Panc1 (cell line): ENCODE results near the gene APLN. TPM values are rescaled to one million over a fixed set of nuclear protein-coding genes. Genes with fewer than 3 reads are reported as not detected.

Experiments
- ATAC-seq: fragments of 200-7000 bp; cut with Tn5 transposase; 2 replicates; pipeline ENCODE4 v1.9.1; 2020; ENCODE audit warnings: mild to moderate bottlenecking, moderate library complexity
- BruUV-seq: library from RNA; stranded (reverse); fragments of 400-500 nt; replicated peaks from 2 replicates; lab custom pipeline; 2021; lab: Mats Ljungman, UMichigan
- CTCF ChIA-PET: fragments of 300-600 bp; sonication (Branson Sonifier 250); formaldehyde crosslinking; loops from one replicate; lab custom pipeline; 2022; ENCODE audit warnings: antibody characterized with exemption; lab: Charles Lee
- POLR2A ChIA-PET: fragments of 300-600 bp; sonication (Branson Sonifier 250); formaldehyde crosslinking; loops from one replicate; lab custom pipeline; 2022; ENCODE audit warnings: antibody characterized with exemption; lab: Charles Lee
- DNase-seq: peaks from one replicate; pipeline ENCODE4 v3.0.0-alpha.2; 2010; ENCODE audit warnings: low read depth, low spot score
- H3K27ac ChIP-seq: 2 replicates; pipeline ENCODE4 v1.5.1; 2011; ENCODE audit warnings: mild to moderate bottlenecking, low read length, inconsistent platforms
- H3K27me3 ChIP-seq: fragments of 200-500 bp; sonication (Bioruptor generic); 2 replicates; pipeline ENCODE4 v1.6.0; 2014; ENCODE audit warnings: low read length, inconsistent platforms; ENCODE audit not compliant: control insufficient read depth, insufficient read depth
- H3K36me3 ChIP-seq: fragments of 200-500 bp; sonication (Bioruptor generic); 2 replicates; pipeline ENCODE4 v1.5.1; 2014; ENCODE audit warnings: inconsistent platforms, mild to moderate bottlenecking, low read length, moderate library complexity; ENCODE audit not compliant: control insufficient read depth, insufficient read depth
- H3K4me1 ChIP-seq: 2 replicates; pipeline ENCODE4 v1.5.1; 2011; ENCODE audit warnings: inconsistent platforms, mild to moderate bottlenecking, low read length, moderate library complexity; ENCODE audit not compliant: control insufficient read depth, insufficient read depth
- H3K4me3 ChIP-seq, 2 experiments: 2 replicates each; pipeline ENCODE4 v1.5.1; 2011 to 2012; ENCODE audit warnings: low read depth in 2 of 2, low read length in 2 of 2, mild to moderate bottlenecking in 2 of 2, inconsistent platforms in 1 of 2, moderate library complexity in 1 of 2
- H3K9me3 ChIP-seq: fragments of 200-500 bp; sonication (Bioruptor generic); 2 replicates; pipeline ENCODE4 v1.5.1; 2014; ENCODE audit warnings: low read depth, mild to moderate bottlenecking, inconsistent platforms, low read length, moderate library complexity; ENCODE audit not compliant: control insufficient read depth, insufficient read depth
- CTCF ChIP-seq: fragments of 450-650 bp; IDR thresholded peaks from 2 replicates; pipeline ENCODE4 v1.5.1; 2017; ENCODE audit warnings: mild to moderate bottlenecking
- POLR2AphosphoS5 ChIP-seq: IDR thresholded peaks from 2 replicates; pipeline ENCODE4 v1.6.1; 2012; ENCODE audit warnings: mild to moderate bottlenecking, low read depth, low read length, moderate library complexity
- REST ChIP-seq, 2 experiments: IDR thresholded peaks; 2 replicates each; pipeline ENCODE4 v1.6.1; 2011 to 2012; ENCODE audit warnings: low read depth in 2 of 2, control low read depth in 1 of 2, low read length in 1 of 2, mild to moderate bottlenecking in 1 of 2, moderate library complexity in 1 of 2; ENCODE audit not compliant: insufficient read depth in 1 of 2
- SIN3A ChIP-seq: IDR thresholded peaks from 2 replicates; pipeline ENCODE4 v1.6.1; 2012; ENCODE audit warnings: low read depth, mild to moderate bottlenecking, low read length, moderate library complexity, borderline replicate concordance; ENCODE audit not compliant: insufficient read depth
- TCF7L2 ChIP-seq: IDR thresholded peaks from 2 replicates; pipeline ENCODE4 v1.6.1; 2011; ENCODE audit warnings: mild to moderate bottlenecking, low read depth, low read length, inconsistent platforms
- in situ Hi-C: cut with HindIII; loops from 2 replicates; pipeline ENCODE4 v1.10.0; 2016; ENCODE audit warnings: low sequenced_read_pairs, low pct_unique_long_range_greater_than_20kb
- intact Hi-C: fragments of 100-400 bp; cut with micrococcal nuclease; formaldehyde crosslinking; loops from one replicate; pipeline ENCODE4 v1.10.0; 2022; ENCODE audit not compliant: unreplicated experiment
- total RNA-seq: library from RNA; stranded (reverse); gene quantifications from one replicate; pipeline ENCODE4 v1.2.1, GENCODE V29; 2021; ENCODE audit not compliant: unreplicated experiment

APLN gene
- total RNA-seq, 1 experiment from 2014 or later: 1.1 TPM

- DNase-seq (no peak), ATAC-seq (no peak)
- H3K4me3 ChIP-seq: no peak overlapping the region
- H3K9me3 ChIP-seq: no peaks in the 10 kb centered on the region
- no TSS peak for BruUV-seq
- TF ChIP-seq POLR2AphosphoS5 (no peak), REST (IDR thresholded peaks at IDR 0.05; ENCODE audit: insufficient read depth in 1 of 2, low read depth in 2 of 2, low read length in 1 of 2) (no peak), CTCF (no peak), SIN3A (no peak), TCF7L2 (no peak)
- no peak overlapping the region for H3K27ac ChIP-seq
- intact Hi-C loops: no loop called here
- no peaks in the 10 kb centered on the region for H3K4me1 ChIP-seq
- no peaks in the 10 kb centered on the region for H3K27me3 ChIP-seq
- ChIA-PET POLR2A (no interaction called here), CTCF (no interaction called here)
- in situ Hi-C loops: no loop called here
- no peaks in the 10 kb centered on the region for H3K36me3 ChIP-seq
These were observed 28.7 kb downstream of the APLN start for GRCh38 chrX:129626026-129626425.

GRCh38 chrX:129622757-129623301 lies 31.9 kb downstream of the APLN start:
- H3K27ac ChIP-seq: no peak overlapping the region
- in situ Hi-C loops: no loop called here
- DNase-seq (no peak), ATAC-seq (no peak; the same call in 1 of the 2 replicates)
- H3K4me3 ChIP-seq: no peak overlapping the region
- no peaks in the 10 kb centered on the region for H3K27me3 ChIP-seq
- ChIA-PET CTCF (no interaction called here), POLR2A (no interaction called here)
- H3K36me3 ChIP-seq: no peaks in the 10 kb centered on the region
- no TSS peak for BruUV-seq
- H3K9me3 ChIP-seq: no peaks in the 10 kb centered on the region
- TF ChIP-seq SIN3A (no peak), TCF7L2 (no peak), POLR2AphosphoS5 (no peak), CTCF (no peak), REST (IDR thresholded peaks at IDR 0.05; ENCODE audit: insufficient read depth in 1 of 2, low read depth in 2 of 2, low read length in 1 of 2) (no peak)
- intact Hi-C loops: no loop called here
- H3K4me1 ChIP-seq: no peaks in the 10 kb centered on the region
